Astrocyte (in vitro differentiated cells and primary cell): ENCODE data around the gene ELP2.

Source experiments
- EZH2 ChIP-seq: IDR thresholded peaks from 2 replicates; pipeline ENCODE4 v1.6.1; 2012; ENCODE audit warnings: mild to moderate bottlenecking, low read length, inconsistent platforms; ENCODE audit not compliant: insufficient read depth
- TF ChIP-seq, protein P1 (sequence below): IDR thresholded peaks from 2 replicates; pipeline ENCODE4 v1.5.1; 2011; ENCODE audit warnings: low read depth, mild to moderate bottlenecking, inconsistent platforms, low read length, moderate library complexity; ENCODE audit not compliant: insufficient read depth

DNA sequence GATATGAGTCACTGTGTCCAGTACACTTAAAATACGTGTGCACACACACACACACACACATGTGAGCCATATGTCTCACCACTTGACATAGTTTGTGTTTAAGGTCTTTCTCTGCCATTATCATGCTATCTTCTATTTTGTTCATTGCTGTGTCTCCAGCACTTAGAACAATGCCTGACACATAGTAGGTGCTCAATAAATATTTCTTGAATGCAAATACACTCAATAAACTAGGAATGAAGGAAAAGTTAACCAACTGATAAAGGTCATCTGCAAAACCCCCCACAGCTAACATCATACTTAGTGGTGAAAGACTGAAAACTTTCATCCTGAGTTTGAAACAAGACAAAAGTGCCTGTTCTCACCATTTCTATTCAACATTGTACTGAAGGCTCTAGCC, 62.0 kb downstream of the ELP2 start:
- TF ChIP-seq, protein P1, sequence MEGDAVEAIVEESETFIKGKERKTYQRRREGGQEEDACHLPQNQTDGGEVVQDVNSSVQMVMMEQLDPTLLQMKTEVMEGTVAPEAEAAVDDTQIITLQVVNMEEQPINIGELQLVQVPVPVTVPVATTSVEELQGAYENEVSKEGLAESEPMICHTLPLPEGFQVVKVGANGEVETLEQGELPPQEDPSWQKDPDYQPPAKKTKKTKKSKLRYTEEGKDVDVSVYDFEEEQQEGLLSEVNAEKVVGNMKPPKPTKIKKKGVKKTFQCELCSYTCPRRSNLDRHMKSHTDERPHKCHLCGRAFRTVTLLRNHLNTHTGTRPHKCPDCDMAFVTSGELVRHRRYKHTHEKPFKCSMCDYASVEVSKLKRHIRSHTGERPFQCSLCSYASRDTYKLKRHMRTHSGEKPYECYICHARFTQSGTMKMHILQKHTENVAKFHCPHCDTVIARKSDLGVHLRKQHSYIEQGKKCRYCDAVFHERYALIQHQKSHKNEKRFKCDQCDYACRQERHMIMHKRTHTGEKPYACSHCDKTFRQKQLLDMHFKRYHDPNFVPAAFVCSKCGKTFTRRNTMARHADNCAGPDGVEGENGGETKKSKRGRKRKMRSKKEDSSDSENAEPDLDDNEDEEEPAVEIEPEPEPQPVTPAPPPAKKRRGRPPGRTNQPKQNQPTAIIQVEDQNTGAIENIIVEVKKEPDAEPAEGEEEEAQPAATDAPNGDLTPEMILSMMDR = no peak
- no peak for TF ChIP-seq EZH2
